ENCODE data around the gene PURB. TPM values are rescaled to one million over a fixed set of nuclear protein-coding genes. Genes with fewer than 3 reads are reported as not detected.
"Not testable (repeated sequence)": the region's sequence is repeated elsewhere in the genome, so short reads cannot be mapped to it uniquely, and the experiment has no call there.

The PURB gene
- total RNA-seq, 1 donor from 2014 or later, result 26.2 TPM

DNA sequence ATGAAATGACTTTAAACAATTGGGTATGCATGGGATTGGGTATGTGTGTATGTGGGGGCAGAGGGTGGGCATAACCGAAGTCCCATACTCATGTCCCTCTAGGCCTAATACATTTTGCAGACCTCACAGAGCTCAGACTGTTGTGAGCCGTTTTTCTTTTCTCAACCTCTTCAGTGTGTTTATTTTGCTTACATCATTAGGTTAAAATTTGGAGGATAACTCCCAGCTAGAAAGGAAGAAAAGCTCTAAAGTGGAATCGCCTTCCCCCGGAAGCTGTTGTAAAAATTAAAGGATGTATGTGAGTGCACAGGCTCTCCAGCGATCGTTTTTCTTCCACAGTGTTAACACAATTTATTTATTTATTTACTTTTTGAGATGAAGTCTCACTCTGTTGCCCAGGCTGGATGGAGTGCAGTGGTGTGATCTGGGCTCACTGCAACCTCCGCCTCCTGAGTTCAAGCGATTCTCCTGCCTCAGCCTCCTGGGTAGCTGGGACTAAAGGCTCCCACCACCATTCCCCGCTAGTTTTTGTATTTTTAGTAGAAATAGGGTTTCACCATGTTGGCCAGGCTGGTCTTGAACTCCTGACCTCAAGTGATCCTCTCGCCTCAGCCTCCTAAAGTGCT, 36.0 kb downstream of the PURB start:
- H3K9me3 Mint-ChIP-seq, result no peaks in the 10 kb centered on the region
- H3K27me3 Mint-ChIP-seq (ENCODE audit: low read depth), result peaks cover 2% of the 10 kb centered on the region
- H3K27ac Mint-ChIP-seq (ENCODE audit: unreplicated experiment), result peak overlapping the region; percentile 94
- DNase-seq (ENCODE audit: low read depth, low spot score), result no peak
- TF ChIP-seq, protein P1, sequence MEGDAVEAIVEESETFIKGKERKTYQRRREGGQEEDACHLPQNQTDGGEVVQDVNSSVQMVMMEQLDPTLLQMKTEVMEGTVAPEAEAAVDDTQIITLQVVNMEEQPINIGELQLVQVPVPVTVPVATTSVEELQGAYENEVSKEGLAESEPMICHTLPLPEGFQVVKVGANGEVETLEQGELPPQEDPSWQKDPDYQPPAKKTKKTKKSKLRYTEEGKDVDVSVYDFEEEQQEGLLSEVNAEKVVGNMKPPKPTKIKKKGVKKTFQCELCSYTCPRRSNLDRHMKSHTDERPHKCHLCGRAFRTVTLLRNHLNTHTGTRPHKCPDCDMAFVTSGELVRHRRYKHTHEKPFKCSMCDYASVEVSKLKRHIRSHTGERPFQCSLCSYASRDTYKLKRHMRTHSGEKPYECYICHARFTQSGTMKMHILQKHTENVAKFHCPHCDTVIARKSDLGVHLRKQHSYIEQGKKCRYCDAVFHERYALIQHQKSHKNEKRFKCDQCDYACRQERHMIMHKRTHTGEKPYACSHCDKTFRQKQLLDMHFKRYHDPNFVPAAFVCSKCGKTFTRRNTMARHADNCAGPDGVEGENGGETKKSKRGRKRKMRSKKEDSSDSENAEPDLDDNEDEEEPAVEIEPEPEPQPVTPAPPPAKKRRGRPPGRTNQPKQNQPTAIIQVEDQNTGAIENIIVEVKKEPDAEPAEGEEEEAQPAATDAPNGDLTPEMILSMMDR (conservative IDR thresholded peaks at IDR 0.05), result no peak
- H3K36me3 Mint-ChIP-seq (ENCODE audit: low read depth), result no peaks in the 10 kb centered on the region
- H3K4me3 Mint-ChIP-seq, result peak overlapping the region; percentile 93
- peaks cover 39% of the 10 kb centered on the region for H3K4me1 Mint-ChIP-seq

- DNase-seq (ENCODE audit: low read depth, low spot score), result peak; percentile 99
- peaks cover 2% of the 10 kb centered on the region for H3K27me3 Mint-ChIP-seq (ENCODE audit: low read depth)
- peak within 1 kb of the TSS; percentile 98 for H3K4me3 Mint-ChIP-seq
- H3K27ac Mint-ChIP-seq (ENCODE audit: unreplicated experiment), result peak within 1 kb of the TSS; percentile 100
- TF ChIP-seq, protein P1 (conservative IDR thresholded peaks at IDR 0.05), result no peak
- no peaks in the 10 kb centered on the region for H3K9me3 Mint-ChIP-seq
- H3K4me1 Mint-ChIP-seq, result peaks cover 39% of the 10 kb centered on the region
- H3K36me3 Mint-ChIP-seq (ENCODE audit: low read depth), result no peaks in the 10 kb centered on the region
Observed at GRCh38 chr7:44847920-44848634, 37.3 kb downstream of the PURB start, which contains the start of gene H2AZ2. Gene H2AZ2, minus strand, starts transcription at chr7:44848087. Its CDS starts 116 bp downstream, at chr7:44847971.

DNA sequence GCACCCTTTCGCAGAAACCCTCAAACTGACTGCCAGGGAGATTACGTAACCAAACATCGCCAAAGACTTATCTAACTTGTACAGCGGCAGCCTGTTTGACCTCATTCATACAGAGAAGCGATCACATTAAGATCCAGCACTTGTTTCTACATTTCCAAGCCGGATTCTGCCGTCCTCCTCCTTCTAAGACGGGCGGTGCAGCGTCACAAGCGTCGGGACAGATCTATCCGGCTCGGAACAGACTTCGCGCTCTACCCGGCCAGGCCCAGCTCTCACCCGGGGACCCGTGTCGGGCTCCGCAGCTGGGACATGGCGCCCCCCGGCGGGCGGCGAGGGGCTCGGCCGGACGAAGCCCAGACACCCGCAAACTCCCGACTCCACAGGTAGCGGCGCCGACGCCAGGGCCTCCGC, 37.8 kb downstream of the PURB start:
- Mint-ChIP-seq H3K4me1 (peaks cover 40% of the 10 kb centered on the region), H3K4me3 (peak overlapping the region; percentile 98), H3K36me3 (ENCODE audit: low read depth) (peaks cover 1% of the 10 kb centered on the region), H3K9me3 (no peaks in the 10 kb centered on the region), H3K27me3 (ENCODE audit: low read depth) (peaks cover 2% of the 10 kb centered on the region), H3K27ac (ENCODE audit: unreplicated experiment) (peak overlapping the region; percentile 100)
- DNase-seq (ENCODE audit: low read depth, low spot score), result peak; percentile 80
- TF ChIP-seq, protein P1 (conservative IDR thresholded peaks at IDR 0.05), result peak; percentile 95

GRCh38 chr7:44846816-44847508, 38.4 kb downstream of the PURB start:
- TF ChIP-seq, protein P1 (conservative IDR thresholded peaks at IDR 0.05), result no peak
- H3K27me3 Mint-ChIP-seq (ENCODE audit: low read depth), result peaks cover 2% of the 10 kb centered on the region
- peak overlapping the region; percentile 100 for H3K27ac Mint-ChIP-seq (ENCODE audit: unreplicated experiment)
- H3K9me3 Mint-ChIP-seq, result no peaks in the 10 kb centered on the region
- H3K4me3 Mint-ChIP-seq, result peak overlapping the region; percentile 98
- H3K36me3 Mint-ChIP-seq (ENCODE audit: low read depth), result peaks cover 4% of the 10 kb centered on the region
- no peak for DNase-seq (ENCODE audit: low read depth, low spot score)
- peaks cover 42% of the 10 kb centered on the region for H3K4me1 Mint-ChIP-seq

GRCh38 chr7:44846390-44846789, 38.9 kb downstream of the PURB start:
- not testable (repeated sequence) for H3K9me3 Mint-ChIP-seq; H3K36me3 Mint-ChIP-seq (ENCODE audit: low read depth); H3K27me3 Mint-ChIP-seq (ENCODE audit: low read depth); DNase-seq (ENCODE audit: low read depth, low spot score); H3K27ac Mint-ChIP-seq (ENCODE audit: unreplicated experiment)
- H3K4me1 Mint-ChIP-seq, result peaks cover 46% of the 10 kb centered on the region
- H3K4me3 Mint-ChIP-seq, result peak overlapping the region; percentile 98
